Hindlimb muscle (tissue), 1 donor: ENCODE data around the gene KMT2C. TPM values are rescaled to one million over a fixed set of nuclear protein-coding genes. Genes with fewer than 3 reads are reported as not detected.
"Not testable (repeated sequence)": the region's sequence is repeated elsewhere in the genome, so short reads cannot be mapped to it uniquely, and the experiment has no call there.

ENCODE experiments used
- DNase-seq: peaks from one replicate; pipeline ENCODE4 v3.0.0-alpha.2; 2013
- polyA plus RNA-seq: library from polyadenylated mRNA; unstranded; fragments of 120-200 nt; gene quantifications from one replicate; pipeline ENCODE4 v1.2.1, GENCODE V29; 2013; ENCODE audit not compliant: insufficient read length

The KMT2C gene
- polyA plus RNA-seq, 1 donor: 44.4 TPM

DNA sequence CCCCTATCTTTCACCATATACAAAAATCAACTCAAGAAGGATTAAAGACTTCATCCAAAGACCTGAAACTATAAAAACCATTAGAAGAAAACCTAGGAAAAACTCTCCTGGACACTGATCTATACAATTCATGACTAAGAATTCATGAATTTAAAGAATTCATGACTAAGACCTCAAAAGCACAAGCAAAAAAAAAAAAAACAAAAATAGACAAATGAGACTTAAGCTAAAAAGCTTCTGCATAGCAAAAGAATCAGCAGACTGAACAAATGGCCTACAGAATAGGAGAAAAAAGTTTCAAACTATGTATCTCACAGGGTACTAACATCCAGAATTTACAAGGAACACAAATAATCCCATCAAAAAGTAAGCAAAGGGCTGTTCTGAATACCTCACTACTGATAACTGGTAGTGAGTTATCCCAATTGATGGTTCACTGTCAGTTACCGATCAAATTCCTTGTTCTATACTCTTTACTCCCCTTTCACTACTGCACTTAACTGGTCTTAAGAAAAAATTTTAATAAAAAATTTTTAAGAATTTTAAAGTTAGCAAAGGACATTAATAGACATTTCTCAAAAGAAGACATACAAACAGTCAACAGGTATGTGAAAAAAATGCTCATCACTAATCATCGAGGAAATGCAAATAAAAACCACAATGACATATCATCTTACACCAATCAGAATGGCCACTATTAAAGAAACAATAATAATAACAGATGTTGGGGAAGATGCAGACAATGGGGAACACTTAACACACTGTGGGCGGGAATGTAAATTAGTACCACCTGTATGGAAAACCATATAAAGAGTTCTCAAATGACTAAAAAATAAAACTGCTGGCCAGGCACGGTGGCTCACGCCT lies 33.2 kb downstream of the KMT2C start:
- no peak for DNase-seq

DNA sequence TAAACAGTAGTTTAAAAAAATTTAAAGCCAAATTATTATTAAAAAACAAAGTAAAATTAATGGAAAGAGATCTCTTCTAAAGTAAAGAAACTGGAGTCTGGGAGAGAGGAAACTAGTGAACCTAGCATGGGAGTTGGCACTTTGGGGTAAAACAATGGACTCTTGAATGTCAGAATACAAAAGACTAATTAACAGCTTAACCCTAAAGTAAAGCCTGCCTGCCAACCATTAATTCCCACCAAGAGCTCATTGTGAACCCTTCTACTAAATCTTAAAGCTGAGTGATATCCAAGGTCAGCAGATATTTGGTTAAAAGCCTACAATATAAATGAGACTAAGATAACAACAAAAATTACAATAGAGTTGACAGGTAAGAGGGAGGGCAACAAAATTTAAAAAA lies 36.5 kb downstream of the KMT2C start:
- DNase-seq: no peak

DNA sequence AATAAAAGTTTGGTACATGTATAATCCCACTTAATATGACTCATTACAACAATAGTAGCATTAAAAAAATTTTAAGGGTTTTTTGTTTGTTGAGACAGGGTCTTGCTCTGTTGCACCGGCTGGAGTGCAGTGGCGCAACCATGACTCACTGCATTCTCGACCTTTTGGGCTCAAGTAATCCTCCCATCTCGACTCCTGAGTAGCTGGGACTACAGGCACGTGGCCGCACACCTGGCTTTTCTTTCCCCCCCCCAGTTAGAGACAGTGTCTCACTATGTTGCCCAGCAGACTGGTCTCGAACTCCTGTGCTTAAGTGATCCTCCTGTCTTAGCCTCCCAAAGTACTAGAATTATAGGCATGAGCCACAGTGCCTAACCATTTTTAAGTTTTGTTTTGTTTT lies 40.7 kb downstream of the KMT2C start:
- DNase-seq: no peak

DNA sequence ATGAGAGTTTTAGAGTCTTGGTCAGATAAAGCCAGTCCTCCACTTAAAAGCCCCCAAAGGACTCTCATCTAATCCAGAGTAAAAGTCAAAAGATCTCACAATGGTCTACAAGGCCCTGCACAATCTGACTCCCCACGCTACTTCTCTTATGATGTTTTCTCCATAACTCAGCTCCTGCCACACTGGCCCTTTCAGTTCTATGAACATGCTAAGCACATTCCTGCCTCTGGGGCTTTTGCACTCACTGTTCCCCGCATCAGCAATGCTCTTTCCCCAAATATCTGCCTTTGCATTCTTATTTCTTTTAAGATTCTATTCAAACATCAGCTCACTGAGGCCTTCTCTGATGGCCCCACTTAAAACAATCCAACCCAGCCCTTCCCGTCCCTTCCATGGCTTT lies 41.6 kb downstream of the KMT2C start:
- not testable (repeated sequence) for DNase-seq

DNA sequence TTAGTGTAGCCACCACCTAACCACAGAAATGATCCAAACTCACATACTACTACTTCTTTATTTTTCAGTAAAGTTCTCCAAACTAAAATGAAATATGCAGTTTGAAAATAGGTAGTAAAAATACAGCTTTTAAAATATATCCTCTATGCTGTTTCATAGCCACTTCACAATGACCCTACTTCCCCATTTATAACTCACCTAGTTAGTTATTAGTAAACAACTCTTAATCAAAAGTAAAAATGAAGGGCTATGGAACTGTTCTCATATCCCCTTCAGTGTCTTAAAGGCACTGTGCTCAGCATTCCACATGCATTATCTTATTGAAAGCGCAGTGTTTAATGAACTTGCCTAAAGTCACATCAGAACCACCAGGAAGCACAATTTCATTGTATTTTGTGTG lies 43.5 kb downstream of the KMT2C start:
- no peak for DNase-seq

DNA sequence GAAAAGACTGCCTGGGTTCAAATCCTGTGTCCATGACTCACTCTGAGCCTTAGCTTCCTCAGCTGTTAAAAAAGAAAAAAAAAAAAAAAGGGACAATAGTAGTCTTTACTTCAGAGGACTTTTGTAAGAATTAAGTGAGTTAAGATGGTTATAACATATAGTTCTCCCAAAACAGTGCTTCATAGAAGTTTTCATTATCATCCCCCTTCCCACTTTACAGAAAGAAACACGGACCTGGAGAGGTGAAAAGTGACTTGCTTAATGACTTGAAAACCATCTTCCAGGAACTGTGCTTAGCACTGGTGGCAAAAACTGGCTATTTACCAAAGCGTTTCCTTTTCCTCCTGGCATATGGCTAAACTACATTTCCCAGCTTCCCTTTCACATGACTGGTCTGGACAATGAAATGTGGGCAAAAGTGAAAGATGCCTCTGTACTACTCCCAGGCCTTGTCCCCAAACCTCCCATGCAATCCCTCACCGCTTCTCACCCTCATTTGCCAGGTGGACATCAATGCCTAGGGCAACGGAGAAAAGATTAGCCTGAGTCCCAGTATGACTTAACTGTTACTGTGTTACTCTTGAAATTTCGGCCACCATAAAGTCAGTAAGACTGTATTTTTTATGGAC lies 49.6 kb downstream of the KMT2C start:
- DNase-seq: not testable (repeated sequence)

DNA sequence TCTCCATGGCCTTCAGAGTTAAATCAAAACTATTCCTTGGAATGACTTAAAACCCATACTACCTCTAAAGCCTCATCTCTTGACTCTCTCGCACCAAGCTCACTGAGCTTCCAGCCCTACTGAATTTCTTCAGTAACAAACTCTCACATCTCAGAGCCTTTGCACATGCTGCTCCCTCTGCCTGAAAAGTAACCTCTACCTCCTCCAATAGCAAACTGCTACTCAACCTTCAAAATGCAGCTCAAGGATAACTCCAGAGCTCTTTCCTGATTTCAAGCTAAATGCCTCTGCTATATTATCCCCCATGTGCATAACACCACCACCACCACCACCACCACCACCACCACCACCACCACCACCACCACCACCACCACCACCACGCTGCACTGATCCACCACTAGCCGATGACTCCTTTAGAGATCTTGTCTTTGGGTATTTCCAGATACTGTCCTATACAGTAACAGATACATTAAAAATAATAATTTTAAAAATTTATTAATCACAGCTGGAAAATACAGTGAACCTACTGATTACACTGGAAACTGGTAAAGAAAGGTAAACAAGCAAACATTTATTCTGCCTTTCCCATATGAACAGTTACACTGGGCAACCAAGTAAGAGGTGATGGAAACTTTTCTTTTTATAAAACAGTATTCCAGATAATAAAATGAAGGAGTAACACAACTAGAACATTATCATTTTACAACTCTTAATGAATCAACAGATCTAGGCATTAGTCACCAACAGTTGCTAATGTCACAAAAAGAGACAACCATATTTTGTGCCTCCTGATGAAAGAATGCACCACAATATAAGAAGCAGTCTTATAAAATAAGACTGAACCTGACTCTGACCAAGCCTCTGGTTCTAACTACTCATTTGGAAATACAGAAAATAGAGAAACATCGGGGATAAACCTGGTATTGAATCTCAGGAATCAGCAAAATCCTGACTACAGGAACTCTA lies 51.3 kb downstream of the KMT2C start:
- not testable (repeated sequence) for DNase-seq

DNA sequence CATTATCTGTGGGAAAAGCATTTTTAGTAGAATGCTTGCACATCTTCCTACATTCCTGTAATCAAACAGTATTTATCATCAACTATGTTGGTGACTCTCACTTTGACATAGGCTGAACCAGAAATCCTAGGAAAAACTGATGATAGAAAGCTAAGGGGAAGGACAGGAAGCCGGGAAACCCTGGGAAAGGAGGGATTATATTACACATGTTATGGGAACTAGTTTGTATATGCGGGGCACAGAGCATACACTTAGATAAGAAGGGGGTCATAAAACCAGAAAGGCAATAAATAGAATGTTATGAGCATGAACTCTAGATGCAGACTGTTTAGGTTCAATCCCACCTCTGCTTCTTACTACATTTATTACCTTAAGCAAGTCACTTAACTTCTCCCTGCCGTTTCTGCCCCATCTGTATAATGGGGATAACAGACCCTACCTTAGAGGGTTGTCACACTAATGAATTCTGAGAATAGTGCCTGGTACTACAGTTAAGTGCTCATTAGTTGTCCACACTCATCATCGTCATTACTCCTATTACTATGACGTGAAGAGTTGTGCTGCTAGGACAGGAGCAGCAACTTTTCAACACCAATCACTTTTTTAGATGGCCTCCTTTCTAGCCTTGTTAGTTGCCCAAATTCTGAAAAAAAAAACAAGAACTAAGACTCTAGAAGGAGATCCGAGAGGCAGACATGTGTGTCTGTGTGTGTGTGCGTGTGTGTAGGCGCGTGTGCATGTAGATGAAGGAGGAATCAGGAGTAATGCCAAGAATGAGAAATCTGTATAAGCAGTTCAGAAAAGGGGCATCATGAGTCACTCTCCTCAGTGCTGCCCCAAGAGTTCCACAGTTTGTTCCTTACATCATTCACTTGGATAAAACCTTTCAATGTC lies 52.2 kb downstream of the KMT2C start:
- DNase-seq: no peak

DNA sequence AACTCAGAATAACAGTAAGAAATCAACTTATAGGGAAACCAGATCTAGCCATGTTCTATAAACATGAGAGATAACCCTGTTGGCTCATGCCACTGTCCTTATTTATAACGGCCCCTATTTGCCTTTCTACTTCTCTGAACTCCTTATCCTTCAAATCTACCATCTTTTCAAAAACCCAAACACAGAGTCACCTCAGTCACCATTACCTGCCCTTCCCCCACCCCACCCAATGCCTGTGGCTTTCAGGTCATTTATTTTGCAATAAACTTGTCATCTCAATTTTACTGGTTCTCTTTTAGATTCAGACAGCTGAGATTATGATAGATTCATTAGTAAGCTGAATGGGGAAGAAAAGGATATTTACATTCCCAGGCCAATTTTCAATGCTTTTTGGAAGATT lies 53.6 kb downstream of the KMT2C start:
- no peak for DNase-seq

DNA sequence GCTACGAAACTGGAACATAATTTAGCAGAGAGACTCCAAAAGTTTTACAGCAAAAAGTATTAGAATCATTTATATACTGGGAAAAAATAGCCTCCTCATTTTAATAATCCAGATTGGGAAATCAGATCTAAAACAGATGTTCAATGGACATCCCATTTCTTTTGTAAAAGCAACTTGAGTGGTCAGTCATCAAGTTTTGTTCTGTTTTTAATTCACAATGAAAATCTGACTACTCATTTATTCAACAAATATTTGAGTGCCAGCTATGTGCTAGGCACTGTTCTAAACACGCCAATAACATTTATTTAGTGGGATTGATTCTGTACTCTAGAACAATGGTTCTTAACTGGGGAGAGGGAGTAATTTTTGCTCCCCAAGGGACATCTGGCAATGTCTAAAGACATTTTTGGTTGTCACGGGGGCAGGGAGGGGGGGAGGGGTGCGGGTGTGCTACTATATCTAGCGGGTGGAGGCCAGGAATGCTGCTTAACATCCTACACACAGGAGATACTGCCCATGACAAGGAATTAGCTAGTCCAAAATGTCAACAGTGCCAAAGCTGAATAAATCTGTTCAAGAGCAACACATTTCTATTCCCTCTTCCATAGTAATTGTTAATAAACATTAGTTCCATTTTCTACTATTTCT lies 54.7 kb downstream of the KMT2C start:
- not testable (repeated sequence) for DNase-seq

DNA sequence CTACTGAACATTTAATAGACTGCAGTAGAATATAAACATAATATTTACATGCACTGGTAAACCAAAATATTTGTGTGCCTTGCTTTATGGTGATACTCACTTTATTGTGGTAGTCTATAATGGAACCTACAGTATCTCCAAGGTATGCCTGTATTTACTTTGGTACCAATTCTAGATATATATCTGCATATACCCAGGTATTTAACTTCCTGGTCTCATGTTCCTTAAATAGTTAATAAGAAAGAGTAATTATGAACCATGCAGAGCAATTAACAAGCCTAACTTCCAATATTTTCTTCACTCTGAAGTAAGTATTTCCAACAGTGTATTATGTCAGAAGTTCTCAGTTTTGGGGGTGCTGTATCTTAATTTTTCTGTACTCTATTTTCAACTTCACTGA lies 57.3 kb downstream of the KMT2C start:
- DNase-seq: not testable (repeated sequence)

DNA sequence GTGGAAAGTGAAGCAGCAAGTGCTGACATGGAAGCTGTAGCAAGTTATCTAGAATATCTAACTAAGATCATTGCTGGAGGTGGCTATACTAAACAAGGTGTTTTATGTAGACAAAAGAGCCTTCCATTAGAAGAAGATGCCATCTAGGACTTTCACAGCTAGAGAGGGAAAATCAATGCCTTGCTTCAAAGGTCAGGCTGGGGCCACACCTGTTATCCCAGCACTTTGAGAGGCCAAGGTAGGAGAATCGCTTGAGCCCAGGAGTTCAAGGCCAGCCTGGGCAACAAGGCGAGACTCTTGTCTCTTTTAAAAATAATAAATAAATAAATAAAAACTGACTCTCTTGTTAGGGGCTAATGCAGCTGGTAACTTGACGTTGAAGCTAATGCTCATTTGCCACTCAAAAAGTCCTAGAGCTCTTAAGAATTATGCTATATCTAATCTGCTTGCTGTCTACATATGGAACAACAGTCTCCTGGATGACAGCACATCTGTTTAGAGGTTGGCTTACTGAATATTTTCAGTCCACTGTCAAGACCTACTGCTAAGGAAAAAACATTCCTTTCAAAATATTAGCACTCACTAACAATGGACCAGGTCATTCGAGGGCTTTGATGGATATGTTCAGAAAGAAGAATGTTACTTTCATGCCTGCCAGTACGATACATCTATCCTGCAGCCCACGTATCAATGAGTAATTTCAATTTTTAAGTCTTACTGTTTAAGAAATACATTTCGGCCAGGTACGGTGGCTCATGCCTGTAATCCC lies 58.9 kb downstream of the KMT2C start:
- DNase-seq: not testable (repeated sequence)

DNA sequence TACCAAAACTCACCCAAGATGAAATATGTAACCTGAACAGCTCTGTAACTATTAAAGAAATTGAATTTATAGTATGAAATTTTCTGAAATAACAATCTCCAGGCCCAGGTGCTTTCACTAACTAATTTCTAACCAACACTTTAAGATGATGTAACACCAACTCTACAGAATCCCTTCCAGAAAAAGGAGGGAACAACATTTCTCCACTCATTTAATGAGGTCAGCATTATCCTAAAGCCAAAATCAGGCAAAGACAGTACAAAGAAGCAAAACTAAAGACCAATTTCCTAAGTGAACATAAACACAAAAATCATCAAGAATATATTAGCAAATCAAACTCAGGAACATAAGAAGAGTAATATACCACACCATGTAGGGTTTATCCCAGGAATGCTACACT lies 65.5 kb downstream of the KMT2C start:
- DNase-seq: no peak

DNA sequence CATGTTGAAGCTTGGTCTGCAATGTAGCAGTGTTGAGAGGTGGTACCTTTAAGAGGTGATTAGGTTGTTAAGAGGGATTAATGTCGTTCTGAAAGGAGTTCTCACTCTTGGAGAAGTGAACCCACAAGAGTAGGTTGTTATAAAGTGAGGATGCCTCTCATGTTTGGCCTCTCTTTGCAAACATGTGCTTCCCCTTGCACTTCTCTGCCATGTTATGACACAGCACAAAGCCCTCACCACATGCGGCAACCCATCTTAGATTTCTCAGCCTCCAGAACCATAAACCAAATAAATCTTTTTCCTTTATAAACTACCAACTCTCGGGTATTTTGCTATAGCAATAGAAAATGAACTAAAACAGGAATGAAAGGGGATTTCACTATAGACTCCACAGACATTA lies 66.3 kb downstream of the KMT2C start:
- no peak for DNase-seq

DNA sequence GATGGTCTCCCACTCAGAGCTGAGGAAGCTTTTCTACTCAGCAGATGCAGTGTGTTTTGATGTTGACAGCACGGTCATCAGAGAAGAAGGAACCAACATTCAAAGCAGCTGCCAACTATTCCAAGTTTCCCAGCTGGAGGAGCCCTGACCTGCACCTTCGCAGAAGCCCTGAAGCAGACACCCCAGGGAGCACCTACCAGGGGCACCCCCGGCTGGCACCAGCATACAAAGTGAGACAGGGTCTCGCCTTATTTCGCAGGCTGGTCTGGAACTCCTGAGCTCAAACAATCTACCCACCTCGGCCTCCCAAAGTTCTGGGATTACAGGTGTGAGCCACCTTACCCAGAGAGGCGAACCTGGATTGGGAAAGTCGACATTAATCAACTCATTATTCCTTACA lies 68.6 kb downstream of the KMT2C start:
- no peak for DNase-seq

DNA sequence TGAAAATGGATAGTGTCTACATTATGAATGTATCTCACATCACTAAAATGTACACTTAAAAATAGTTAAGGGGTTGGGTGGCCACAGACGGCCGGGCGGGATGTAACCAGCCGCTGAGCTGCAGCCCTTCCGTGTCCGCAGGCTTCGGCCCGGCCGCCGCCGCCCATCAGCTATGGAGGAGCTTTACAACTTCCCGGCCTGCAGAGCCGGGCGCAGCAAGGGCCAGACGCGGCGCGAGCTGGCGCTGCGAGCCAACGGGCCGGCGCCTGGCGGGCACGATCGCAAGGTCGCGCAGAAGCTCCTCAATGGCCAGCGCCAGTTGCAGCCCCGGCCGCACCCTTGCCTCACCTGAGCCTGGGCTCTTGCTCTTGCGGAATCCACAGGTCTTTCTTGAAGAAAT lies 69.1 kb downstream of the KMT2C start:
- no peak for DNase-seq

DNA sequence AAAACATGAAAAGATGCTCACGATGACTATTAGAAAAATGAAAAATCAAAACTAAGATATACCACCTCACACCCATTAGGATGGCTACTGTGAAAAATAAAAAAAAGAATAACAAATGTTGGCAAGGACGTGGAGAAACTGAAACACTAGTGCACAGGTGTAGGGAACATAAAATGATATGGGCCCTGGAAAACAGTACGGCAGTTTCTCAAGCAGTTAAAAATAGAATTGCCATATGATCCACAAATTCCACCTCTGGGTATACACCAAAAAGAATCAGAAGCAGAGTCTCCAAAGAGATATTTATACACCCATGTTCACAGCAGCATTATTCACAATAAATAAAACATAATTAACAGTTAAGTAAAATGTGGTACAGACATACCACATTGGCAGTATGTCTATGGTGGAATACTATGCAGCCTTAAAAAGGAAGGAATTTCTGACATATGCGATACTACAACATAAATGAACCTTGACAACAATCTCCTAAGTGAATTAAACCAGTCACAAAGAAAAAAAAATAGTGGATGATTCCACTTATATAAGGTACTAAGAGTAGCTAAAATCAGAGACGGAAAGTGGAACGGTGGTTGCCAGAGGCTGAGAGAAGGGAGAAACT lies 69.7 kb downstream of the KMT2C start:
- no peak for DNase-seq

DNA sequence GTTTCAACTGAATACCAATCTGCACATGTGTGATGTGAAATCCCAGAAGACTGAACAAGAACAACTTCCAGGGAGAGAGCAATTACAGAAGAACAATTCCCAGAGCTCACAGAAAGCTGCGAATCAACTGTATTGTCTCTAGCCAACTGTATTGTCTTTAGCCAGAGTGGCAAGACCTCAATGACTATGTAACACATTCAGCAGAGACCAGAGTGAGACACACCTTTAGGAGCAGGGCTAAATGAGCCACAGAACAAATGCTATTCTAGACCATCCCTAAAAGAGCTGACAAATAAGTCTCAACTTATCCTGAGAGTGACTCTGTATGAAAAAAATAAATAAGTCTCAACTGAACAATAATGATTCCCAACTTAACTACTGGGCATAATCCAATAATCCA lies 72.0 kb downstream of the KMT2C start:
- DNase-seq: no peak

DNA sequence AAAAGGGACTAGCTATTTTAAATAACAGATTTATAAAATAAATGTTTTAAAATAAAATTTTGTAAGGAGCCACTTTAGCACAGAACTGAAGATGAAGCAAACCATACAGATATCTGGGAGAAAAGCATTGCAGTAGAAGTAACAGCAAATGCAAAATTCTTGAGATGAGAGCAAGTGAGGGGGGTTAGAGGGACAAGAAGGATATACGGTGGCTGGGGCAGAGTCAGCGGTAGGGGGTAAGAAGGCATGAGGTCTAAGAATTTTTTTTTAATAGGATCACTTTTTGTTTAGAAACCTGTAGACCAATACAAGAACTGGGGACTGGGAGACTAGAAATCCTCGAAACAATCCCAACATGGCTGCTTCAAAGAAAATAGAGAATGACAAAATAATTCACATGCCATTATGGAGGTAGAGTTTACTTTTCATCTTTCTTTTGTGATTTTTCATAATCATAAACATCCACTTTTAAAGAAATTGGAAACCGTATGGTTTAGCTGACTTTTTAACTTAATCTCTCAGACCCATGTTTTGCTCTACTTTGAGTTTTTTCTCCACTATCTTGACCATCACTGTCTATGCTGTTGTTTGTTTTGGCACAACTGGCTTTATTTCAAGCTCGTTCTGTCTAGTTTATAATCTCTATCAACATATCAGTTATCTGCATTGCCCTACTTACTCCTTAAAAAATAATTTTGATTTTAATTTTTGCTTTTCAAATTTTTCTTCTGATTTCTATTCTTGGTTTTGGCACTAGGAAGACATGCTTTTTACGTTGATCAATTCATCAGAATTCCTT lies 73.5 kb downstream of the KMT2C start:
- DNase-seq: no peak
